HG03025 (cell line): Measurements from ENCODE around the gene RAD50.
"Not testable (repeated sequence)": the region's sequence is repeated elsewhere in the genome, so short reads cannot be mapped to it uniquely, and the experiment has no call there.

Source experiments
- ATAC-seq: cut with Tn5 transposase; IDR thresholded peaks from one replicate; pipeline ENCODE4 v1.9.1; 2021; ENCODE audit warnings: mild to moderate bottlenecking, moderate library complexity; ENCODE audit not compliant: unreplicated experiment, low FRiP score

RAD50 gene

GRCh38 chr5:132627470-132627869 is 70.7 kb downstream of the RAD50 start:
- ATAC-seq = no peak

GRCh38 chr5:132628814-132629213 is 72.0 kb downstream of the RAD50 start:
- no peak for ATAC-seq

- no peak for ATAC-seq
These were observed 72.6 kb downstream of the RAD50 start for GRCh38 chr5:132629230-132629944.

- ATAC-seq = not testable (repeated sequence)
These were observed 76.8 kb downstream of the RAD50 start for GRCh38 chr5:132633587-132633986.

- no peak for ATAC-seq
These were observed 79.1 kb downstream of the RAD50 start for GRCh38 chr5:132635873-132636272.

- no peak for ATAC-seq
These were observed 80.5 kb downstream of the RAD50 start for GRCh38 chr5:132637241-132637640.

GRCh38 chr5:132639706-132640130 is 82.9 kb downstream of the RAD50 start:
- peak; percentile 63 for ATAC-seq

- ATAC-seq = no peak
These were observed 83.8 kb downstream of the RAD50 start for GRCh38 chr5:132640613-132641012.

GRCh38 chr5:132641241-132641723 is 84.5 kb downstream of the RAD50 start:
- ATAC-seq = no peak

- no peak for ATAC-seq
These were observed 85.1 kb downstream of the RAD50 start for GRCh38 chr5:132641841-132642240.

- ATAC-seq = no peak
These were observed 87.4 kb downstream of the RAD50 start for GRCh38 chr5:132644177-132644576.

- no peak for ATAC-seq
These were observed 89.9 kb downstream of the RAD50 start for GRCh38 chr5:132646583-132647266.

GRCh38 chr5:132647473-132647872 is 90.7 kb downstream of the RAD50 start:
- no peak for ATAC-seq

GRCh38 chr5:132648355-132648754 is 91.6 kb downstream of the RAD50 start:
- no peak for ATAC-seq

GRCh38 chr5:132651838-132652469 is 95.2 kb downstream of the RAD50 start:
- no peak for ATAC-seq

- ATAC-seq = no peak
These were observed 96.9 kb downstream of the RAD50 start for GRCh38 chr5:132653716-132654115.

GRCh38 chr5:132655821-132656773 is 99.3 kb downstream of the RAD50 start:
- ATAC-seq = no peak

GRCh38 chr5:132656774-132657355 is 100.1 kb downstream of the RAD50 start:
- no peak for ATAC-seq

GRCh38 chr5:132657676-132658380 is 101.1 kb downstream of the RAD50 start, which contains the start of gene IL13:
IL13 (plus strand) TSS chr5:132658173; CDS start chr5:132658187, 14 bp downstream.
- no peak for ATAC-seq
